H9 (cell line): ENCODE data around the gene COP1. TPM values are rescaled to one million over a fixed set of nuclear protein-coding genes. Genes with fewer than 3 reads are reported as not detected.

ENCODE experiments used
- DNase-seq: peaks from one replicate; pipeline ENCODE4 v3.0.0-alpha.2; 2017
- H2AFZ ChIP-seq: one replicate; pipeline ENCODE4 v1.6.1; 2013; ENCODE audit warnings: mild to moderate bottlenecking, low read length, control low read depth, moderate library complexity
- H2AK5ac ChIP-seq: 2 replicates; pipeline ENCODE4 v1.6.1; 2013; ENCODE audit warnings: low read length, control low read depth, mixed read lengths; ENCODE audit not compliant: insufficient read length
- H2BK120ac ChIP-seq: one replicate; pipeline ENCODE4 v1.6.1; 2013; ENCODE audit warnings: low read depth, mild to moderate bottlenecking, low read length, control low read depth, inconsistent platforms; ENCODE audit not compliant: poor library complexity, severe bottlenecking
- H2BK12ac ChIP-seq: 2 replicates; pipeline ENCODE4 v1.6.1; 2013; ENCODE audit warnings: low read length, control low read depth, mixed read lengths, low read depth; ENCODE audit not compliant: insufficient read length
- H2BK15ac ChIP-seq: 2 replicates; pipeline ENCODE4 v1.6.1; 2013; ENCODE audit warnings: low read depth, low read length, control low read depth
- H2BK20ac ChIP-seq: one replicate; pipeline ENCODE4 v1.6.1; 2013; ENCODE audit warnings: low read depth, mild to moderate bottlenecking, low read length, control low read depth, inconsistent platforms; ENCODE audit not compliant: poor library complexity, severe bottlenecking
- H2BK5ac ChIP-seq: 2 replicates; pipeline ENCODE4 v1.6.1; 2013; ENCODE audit warnings: low read length, control low read depth, mixed read lengths; ENCODE audit not compliant: insufficient read length
- H3K14ac ChIP-seq: 2 replicates; pipeline ENCODE4 v1.6.1; 2013; ENCODE audit warnings: low read length, control low read depth; ENCODE audit not compliant: insufficient read depth
- H3K18ac ChIP-seq: 2 replicates; pipeline ENCODE4 v1.6.1; 2013; ENCODE audit warnings: low read depth, mild to moderate bottlenecking, mixed read lengths, low read length, control low read depth; ENCODE audit not compliant: insufficient read length
- H3K23ac ChIP-seq: 2 replicates; pipeline ENCODE4 v1.6.1; 2013; ENCODE audit warnings: low read length, control low read depth, mixed read lengths, low read depth; ENCODE audit not compliant: insufficient read length
- H3K23me2 ChIP-seq: 2 replicates; pipeline ENCODE4 v1.6.1; 2013; ENCODE audit warnings: low read depth, mild to moderate bottlenecking, mixed read lengths, low read length, control low read depth; ENCODE audit not compliant: insufficient read length, poor library complexity, severe bottlenecking
- H3K27ac ChIP-seq: 2 replicates; pipeline ENCODE4 v1.5.1; 2013; ENCODE audit warnings: low read length, control low read depth, mixed read lengths, low read depth; ENCODE audit not compliant: insufficient read length
- H3K27me3 ChIP-seq: 2 replicates; pipeline ENCODE4 v1.6.1; 2013; ENCODE audit warnings: low read length, control low read depth, inconsistent platforms; ENCODE audit not compliant: insufficient read depth
- H3K4ac ChIP-seq: 2 replicates; pipeline ENCODE4 v1.6.1; 2013; ENCODE audit warnings: low read depth, mild to moderate bottlenecking, control low read depth, inconsistent platforms, low read length, moderate library complexity
- H3K4me1 ChIP-seq: 2 replicates; pipeline ENCODE4 v1.6.1; 2013; ENCODE audit warnings: low read length, control low read depth, inconsistent platforms; ENCODE audit not compliant: insufficient read depth
- H3K4me2 ChIP-seq: 2 replicates; pipeline ENCODE4 v1.6.1; 2013; ENCODE audit warnings: low read length, control low read depth, mixed read lengths; ENCODE audit not compliant: insufficient read length, insufficient read depth
- H3K56ac ChIP-seq: 2 replicates; pipeline ENCODE4 v1.6.1; 2013; ENCODE audit warnings: low read depth, mild to moderate bottlenecking, mixed read lengths, low read length, control low read depth; ENCODE audit not compliant: insufficient read length
- H3K79me1 ChIP-seq: 2 replicates; pipeline ENCODE4 v1.6.1; 2013; ENCODE audit warnings: low read depth, mild to moderate bottlenecking, moderate library complexity, low read length, control low read depth, inconsistent platforms; ENCODE audit not compliant: insufficient read depth, poor library complexity, severe bottlenecking
- H3K79me2 ChIP-seq: 2 replicates; pipeline ENCODE4 v1.6.1; 2013; ENCODE audit warnings: low read length, control low read depth, inconsistent platforms; ENCODE audit not compliant: insufficient read depth
- H3K9ac ChIP-seq: 2 replicates; pipeline ENCODE4 v1.6.1; 2013; ENCODE audit warnings: low read length, control low read depth, mixed read lengths; ENCODE audit not compliant: insufficient read length; ENCODE audit errors: extremely low read depth
- H3K9me3 ChIP-seq: one replicate; pipeline ENCODE4 v1.6.1; 2013; ENCODE audit warnings: low read depth, low read length, inconsistent platforms; ENCODE audit not compliant: control insufficient read depth
- H3T11ph ChIP-seq: one replicate; pipeline ENCODE4 v1.6.1; 2013; ENCODE audit warnings: mild to moderate bottlenecking, low read length, control low read depth, inconsistent platforms
- H4K20me1 ChIP-seq: one replicate; pipeline ENCODE4 v1.6.1; 2013; ENCODE audit not compliant: control insufficient read depth, insufficient read length, insufficient read depth
- H4K5ac ChIP-seq: 2 replicates; pipeline ENCODE4 v1.6.1; 2013; ENCODE audit warnings: low read depth, mild to moderate bottlenecking, mixed read lengths, low read length, control low read depth; ENCODE audit not compliant: insufficient read length
- H4K8ac ChIP-seq: replicated peaks from 2 replicates; pipeline ENCODE4 v1.6.1; 2013; ENCODE audit warnings: low read length, control low read depth, mixed read lengths, low read depth; ENCODE audit not compliant: insufficient read length
- H4K91ac ChIP-seq: 2 replicates; pipeline ENCODE4 v1.6.1; 2013; ENCODE audit warnings: low read depth, mild to moderate bottlenecking, moderate library complexity, mixed read lengths, low read length, control low read depth; ENCODE audit not compliant: insufficient read length
- H3K27ac Mint-ChIP-seq, 3 experiments: 2 replicates in 2 of 3; 3 replicates in 1 of 3; pipeline ENCODE4 v1.8.0; 2020 to 2021; ENCODE audit warnings: mixed read lengths in 3 of 3, mild to moderate bottlenecking in 1 of 3, moderate library complexity in 1 of 3
- H3K27me3 Mint-ChIP-seq: 2 replicates; pipeline ENCODE4 v1.8.0; 2021; ENCODE audit warnings: low read depth, mild to moderate bottlenecking, moderate library complexity, mixed read lengths
- H3K36me3 Mint-ChIP-seq, 3 experiments: 2 replicates in 2 of 3; 3 replicates in 1 of 3; pipeline ENCODE4 v1.8.0; 2020 to 2021; ENCODE audit warnings: low read depth in 3 of 3, mixed read lengths in 3 of 3; ENCODE audit not compliant: insufficient read depth in 1 of 3
- H3K4me1 Mint-ChIP-seq, 2 experiments: 2 replicates each; pipeline ENCODE4 v1.8.0; 2020; ENCODE audit warnings: mixed read lengths in 2 of 2
- H3K4me3 Mint-ChIP-seq, 2 experiments: 2 replicates in 1 of 2; 3 replicates in 1 of 2; pipeline ENCODE4 v1.8.0; 2020 to 2021; ENCODE audit warnings: mild to moderate bottlenecking in 2 of 2, mixed read lengths in 2 of 2, moderate library complexity in 1 of 2
- H3K9me3 Mint-ChIP-seq, 2 experiments: 2 replicates in 1 of 2; 3 replicates in 1 of 2; pipeline ENCODE4 v1.8.0; 2020; ENCODE audit warnings: mild to moderate bottlenecking in 2 of 2, mixed read lengths in 2 of 2, moderate library complexity in 1 of 2
- CTCF ChIP-seq: fragments of 200-600 bp; sonication (generic); conservative IDR thresholded peaks from 3 replicates; pipeline ENCODE4 v1.8.0; 2021; ENCODE audit warnings: antibody characterized with exemption, mild to moderate bottlenecking
- WGBS: extraction: QIAGEN DNeasy Blood & Tissue Kit; methylation state at CpG from one replicate; pipeline ENCODE4 v1.1.7; 2013; ENCODE audit warnings: missing lambda C conversion rate, low lambda C conversion rate, mixed read lengths; ENCODE audit not compliant: insufficient read length; ENCODE audit errors: extremely low coverage; 5-methylcytosine and 5-hydroxymethylcytosine counted together
- total RNA-seq: library from RNA; stranded (reverse); gene quantifications from 2 replicates; pipeline ENCODE4 v1.2.1, GENCODE V29; 2021

COP1 gene
- total RNA-seq, 1 experiment from 2014 or later = 41.3 TPM

- no peaks in the 10 kb centered on the region for H3K36me3 Mint-ChIP-seq
- no peak overlapping the region for H3K4me3 Mint-ChIP-seq
- H3K27ac Mint-ChIP-seq = no peak overlapping the region
- Histone ChIP-seq H3K79me2 (no peaks in the 10 kb centered on the region), H3K27me3 (no peaks in the 10 kb centered on the region), H4K20me1 (no peaks in the 10 kb centered on the region), H2BK12ac (no peak overlapping the region), H3K23me2 (no peaks in the 10 kb centered on the region), H3K18ac (no peak overlapping the region), H3K4ac (no peak overlapping the region), H4K5ac (no peak overlapping the region), H2AK5ac (no peak overlapping the region), H3K56ac (no peak overlapping the region), H4K8ac (no peak overlapping the region), H3K9ac (no peak overlapping the region), H4K91ac (no peak overlapping the region), H2BK20ac (no peak overlapping the region), H2BK120ac (no peak overlapping the region), H3K4me2 (no peak overlapping the region), H2BK15ac (no peak overlapping the region), H3K14ac (no peak overlapping the region), H3T11ph (no peak overlapping the region), H3K4me1 (peaks cover 4% of the 10 kb centered on the region; the same call in 1 of the 2 replicates), H3K27ac (no peak overlapping the region), H3K9me3 (no peaks in the 10 kb centered on the region), H2BK5ac (no peak overlapping the region), H2AFZ (no peak overlapping the region), H3K79me1 (no peaks in the 10 kb centered on the region), H3K23ac (no peak overlapping the region)
- no peak for TF ChIP-seq CTCF
- DNase-seq = no peak
- no peaks in the 10 kb centered on the region for H3K9me3 Mint-ChIP-seq
- H3K27me3 Mint-ChIP-seq = no peaks in the 10 kb centered on the region
- H3K4me1 Mint-ChIP-seq = peaks cover 17 to 21% of the 10 kb centered on the region in 2 experiments
- no CpG with 5 or more reads among the region's 1 CpG for WGBS
Measured at GRCh38 chr1:176222196-176222595, 15.1 kb upstream of the COP1 start.
